ENCODE results near the gene IGFBPL1. TPM values are rescaled to one million over a fixed set of nuclear protein-coding genes. Genes with fewer than 3 reads are reported as not detected.

Gene IGFBPL1
- total and polyA plus RNA-seq, 7 experiments from 2014 or later, result not detected

GRCh38 chr9:38359689-38360385 lies 64.4 kb downstream of the IGFBPL1 start:
- no peaks in the 10 kb centered on the region for H3K36me3 Mint-ChIP-seq
- H3K9me3 ChIP-seq (ENCODE audit: control insufficient read depth in 2 of 3, low read length in 3 of 3), result no peaks in the 10 kb centered on the region
- ATAC-seq (no peak), DNase-seq (no peak)
- no peaks in the 10 kb centered on the region for H3K4me1 ChIP-seq (ENCODE audit: control insufficient read depth in 2 of 2, insufficient read depth in 2 of 2, low read length in 2 of 2)
- H3K27me3 Mint-ChIP-seq, result peaks cover 0 to 3% (median 3%) of the 10 kb centered on the region in 5 donors
- H3K27me3 ChIP-seq (ENCODE audit: control insufficient read depth in 2 of 2, insufficient read depth in 2 of 2, low read length in 2 of 2), result no peaks in the 10 kb centered on the region
- H3K27ac Mint-ChIP-seq, result no peak overlapping the region
- intact Hi-C loops (cut with micrococcal nuclease), result no loop called here
- no peak overlapping the region for H3K4me3 Mint-ChIP-seq
- ChIA-PET CTCF (no interaction called here), POLR2A (no interaction called here)
- no peaks in the 10 kb centered on the region for H3K36me3 ChIP-seq (ENCODE audit: control insufficient read depth in 2 of 3, insufficient read depth in 3 of 3, low read length in 3 of 3)
- no peaks in the 10 kb centered on the region for H3K9me3 Mint-ChIP-seq
- no peak overlapping the region for H3K4me3 ChIP-seq (ENCODE audit: low read length)
- H3K4me1 Mint-ChIP-seq, result peaks cover 0 to 6% (median 5%) of the 10 kb centered on the region in 7 donors
- no peak overlapping the region for H3K27ac ChIP-seq (ENCODE audit: low read depth, low read length)

DNA sequence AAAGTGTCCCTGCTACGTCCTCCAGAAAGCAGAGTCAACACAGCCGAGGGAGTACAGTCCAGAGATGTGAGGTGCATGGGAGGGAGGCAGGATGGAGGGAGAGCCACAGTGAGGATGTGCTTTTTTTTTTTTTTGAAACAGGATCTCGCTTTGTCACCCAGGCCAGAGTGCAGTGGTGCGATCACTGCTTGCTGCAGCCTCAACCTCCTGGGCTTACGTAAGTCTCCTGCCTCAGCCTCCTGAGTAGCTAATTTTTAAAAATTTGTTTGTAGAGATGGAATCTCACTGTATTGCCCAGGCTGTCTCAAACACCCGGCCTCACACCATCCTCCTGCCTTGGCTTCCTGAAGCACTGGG lies 65.0 kb downstream of the IGFBPL1 start:
- peaks cover 0 to 6% (median 5%) of the 10 kb centered on the region in 7 donors for H3K4me1 Mint-ChIP-seq
- H3K27ac Mint-ChIP-seq, result no peak overlapping the region
- no peaks in the 10 kb centered on the region for H3K9me3 Mint-ChIP-seq
- intact Hi-C loops (cut with micrococcal nuclease), result no loop called here
- DNase-seq (no peak), ATAC-seq (no peak)
- Histone ChIP-seq H3K4me1 (ENCODE audit: control insufficient read depth in 2 of 2, insufficient read depth in 2 of 2, low read length in 2 of 2) (no peaks in the 10 kb centered on the region), H3K4me3 (ENCODE audit: low read length) (no peak overlapping the region), H3K36me3 (ENCODE audit: control insufficient read depth in 2 of 3, insufficient read depth in 3 of 3, low read length in 3 of 3) (no peaks in the 10 kb centered on the region), H3K9me3 (ENCODE audit: control insufficient read depth in 2 of 3, low read length in 3 of 3) (no peaks in the 10 kb centered on the region), H3K27me3 (ENCODE audit: control insufficient read depth in 2 of 2, insufficient read depth in 2 of 2, low read length in 2 of 2) (no peaks in the 10 kb centered on the region), H3K27ac (ENCODE audit: low read depth, low read length) (no peak overlapping the region)
- no peaks in the 10 kb centered on the region for H3K27me3 Mint-ChIP-seq
- CTCF ChIA-PET, result no interaction called here
- no peak overlapping the region for H3K4me3 Mint-ChIP-seq
- POLR2A ChIA-PET, result no interaction called here
- H3K36me3 Mint-ChIP-seq, result no peaks in the 10 kb centered on the region

GRCh38 chr9:38358390-38359296 lies 65.6 kb downstream of the IGFBPL1 start:
- no peak overlapping the region for H3K4me3 Mint-ChIP-seq
- DNase-seq, result no peak
- intact Hi-C loops (cut with micrococcal nuclease), result no loop called here

DNA sequence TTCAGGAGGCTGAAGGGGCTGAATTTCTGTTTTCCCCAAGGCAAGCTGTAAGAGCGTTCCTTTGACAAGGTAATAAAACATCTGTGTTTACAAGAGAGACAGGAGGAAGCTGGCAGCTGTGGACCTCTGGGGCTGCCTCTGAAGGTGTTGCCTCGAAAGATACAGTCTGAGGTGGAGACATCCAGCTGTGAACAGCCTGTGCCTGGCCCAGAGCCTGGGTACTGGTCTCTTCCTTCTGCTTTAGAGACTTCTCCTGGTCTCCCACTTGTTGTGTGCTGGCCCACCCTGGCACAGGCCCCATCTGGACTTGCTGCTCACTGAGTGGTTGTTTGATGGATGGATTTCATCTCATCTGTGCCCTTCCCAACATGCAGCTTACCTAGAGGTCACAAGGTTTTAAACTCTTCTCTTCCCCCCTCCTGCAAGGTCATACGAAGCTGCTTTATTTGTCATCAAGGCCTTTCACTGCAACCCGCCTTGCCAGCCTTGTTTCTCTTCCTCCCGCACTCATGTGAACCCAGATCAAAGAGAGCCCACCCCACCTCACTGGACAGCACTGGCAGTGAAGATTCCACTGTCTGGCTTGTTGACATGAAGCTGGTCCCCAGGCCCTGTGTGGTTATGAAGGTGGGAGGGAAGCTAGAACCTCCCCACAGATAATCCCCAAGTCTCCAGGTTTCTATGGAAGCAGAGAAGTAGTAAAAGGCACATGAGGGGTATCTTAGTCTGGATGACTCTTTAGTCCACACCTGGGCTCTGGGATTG lies 66.7 kb downstream of the IGFBPL1 start:
- CTCF ChIA-PET, result no interaction called here
- no peak for DNase-seq
- H3K9me3 Mint-ChIP-seq, result no peaks in the 10 kb centered on the region
- H3K27ac Mint-ChIP-seq, result peak overlapping the region in 1 of 9 donors; percentile 8
- H3K27ac ChIP-seq (ENCODE audit: low read depth, low read length), result no peak overlapping the region
- no peak overlapping the region for H3K4me3 ChIP-seq (ENCODE audit: low read length)
- H3K4me1 ChIP-seq (ENCODE audit: control insufficient read depth in 2 of 2, insufficient read depth in 2 of 2, low read length in 2 of 2), result no peaks in the 10 kb centered on the region
- H3K9me3 ChIP-seq (ENCODE audit: control insufficient read depth in 2 of 3, low read length in 3 of 3), result no peaks in the 10 kb centered on the region
- no peak overlapping the region for H3K4me3 Mint-ChIP-seq
- peaks cover 0 to 3% (median 0%) of the 10 kb centered on the region in 5 donors for H3K27me3 Mint-ChIP-seq
- H3K27me3 ChIP-seq (ENCODE audit: control insufficient read depth in 2 of 2, insufficient read depth in 2 of 2, low read length in 2 of 2), result no peaks in the 10 kb centered on the region
- peaks cover 0 to 2% (median 0%) of the 10 kb centered on the region in 7 donors for H3K4me1 Mint-ChIP-seq
- POLR2A ChIA-PET, result no interaction called here
- peak; percentile 27 for ATAC-seq
- H3K36me3 ChIP-seq (ENCODE audit: control insufficient read depth in 2 of 3, insufficient read depth in 3 of 3, low read length in 3 of 3), result no peaks in the 10 kb centered on the region
- intact Hi-C loops (cut with micrococcal nuclease), result no loop called here
- no peaks in the 10 kb centered on the region for H3K36me3 Mint-ChIP-seq

More at GRCh38 chr9:38358390-38359296, 65.6 kb downstream of the IGFBPL1 start:
- no peaks in the 10 kb centered on the region for H3K9me3 Mint-ChIP-seq
- ChIA-PET POLR2A (no interaction called here), CTCF (no interaction called here)
- Histone ChIP-seq H3K4me3 (ENCODE audit: low read length) (no peak overlapping the region), H3K27ac (ENCODE audit: low read depth, low read length) (no peak overlapping the region), H3K27me3 (ENCODE audit: control insufficient read depth in 2 of 2, insufficient read depth in 2 of 2, low read length in 2 of 2) (no peaks in the 10 kb centered on the region), H3K36me3 (ENCODE audit: control insufficient read depth in 2 of 3, insufficient read depth in 3 of 3, low read length in 3 of 3) (no peaks in the 10 kb centered on the region), H3K4me1 (ENCODE audit: control insufficient read depth in 2 of 2, insufficient read depth in 2 of 2, low read length in 2 of 2) (no peaks in the 10 kb centered on the region), H3K9me3 (ENCODE audit: control insufficient read depth in 2 of 3, low read length in 3 of 3) (no peaks in the 10 kb centered on the region)
- no peak for ATAC-seq
- H3K27ac Mint-ChIP-seq, result no peak overlapping the region
- H3K36me3 Mint-ChIP-seq, result no peaks in the 10 kb centered on the region
- peaks cover 0 to 6% (median 5%) of the 10 kb centered on the region in 7 donors for H3K4me1 Mint-ChIP-seq
- H3K27me3 Mint-ChIP-seq, result no peaks in the 10 kb centered on the region

- Mint-ChIP-seq H3K27me3 (peaks cover 0 to 6% (median 0%) of the 10 kb centered on the region in 5 donors), H3K27ac (no peak overlapping the region), H3K4me1 (peaks cover 0 to 2% (median 0%) of the 10 kb centered on the region in 7 donors), H3K36me3 (no peaks in the 10 kb centered on the region), H3K4me3 (no peak overlapping the region), H3K9me3 (no peaks in the 10 kb centered on the region)
- CTCF ChIA-PET, result no interaction called here
- no peaks in the 10 kb centered on the region for H3K4me1 ChIP-seq (ENCODE audit: control insufficient read depth in 2 of 2, insufficient read depth in 2 of 2, low read length in 2 of 2)
- no peaks in the 10 kb centered on the region for H3K27me3 ChIP-seq (ENCODE audit: control insufficient read depth in 2 of 2, insufficient read depth in 2 of 2, low read length in 2 of 2)
- no peak for DNase-seq
- POLR2A ChIA-PET, result no interaction called here
- H3K9me3 ChIP-seq (ENCODE audit: control insufficient read depth in 2 of 3, low read length in 3 of 3), result no peaks in the 10 kb centered on the region
- intact Hi-C loops (cut with micrococcal nuclease), result no loop called here
- H3K27ac ChIP-seq (ENCODE audit: low read depth, low read length), result no peak overlapping the region
- no peak overlapping the region for H3K4me3 ChIP-seq (ENCODE audit: low read length)
- H3K36me3 ChIP-seq (ENCODE audit: control insufficient read depth in 2 of 3, insufficient read depth in 3 of 3, low read length in 3 of 3), result no peaks in the 10 kb centered on the region
- no peak for ATAC-seq
Observed at GRCh38 chr9:38356851-38357250, 67.4 kb downstream of the IGFBPL1 start.

Measured in naive thymus-derived CD4-positive, alpha-beta T cell (primary cell).